HG02840 (cell line): ENCODE data around the gene FLNC.

ENCODE experiments used
- ATAC-seq: cut with Tn5 transposase; IDR thresholded peaks from one replicate; pipeline ENCODE4 v1.9.1; 2021; ENCODE audit warnings: mild to moderate bottlenecking, moderate library complexity, moderate number of reproducible peaks; ENCODE audit not compliant: unreplicated experiment, low FRiP score

The FLNC gene

DNA sequence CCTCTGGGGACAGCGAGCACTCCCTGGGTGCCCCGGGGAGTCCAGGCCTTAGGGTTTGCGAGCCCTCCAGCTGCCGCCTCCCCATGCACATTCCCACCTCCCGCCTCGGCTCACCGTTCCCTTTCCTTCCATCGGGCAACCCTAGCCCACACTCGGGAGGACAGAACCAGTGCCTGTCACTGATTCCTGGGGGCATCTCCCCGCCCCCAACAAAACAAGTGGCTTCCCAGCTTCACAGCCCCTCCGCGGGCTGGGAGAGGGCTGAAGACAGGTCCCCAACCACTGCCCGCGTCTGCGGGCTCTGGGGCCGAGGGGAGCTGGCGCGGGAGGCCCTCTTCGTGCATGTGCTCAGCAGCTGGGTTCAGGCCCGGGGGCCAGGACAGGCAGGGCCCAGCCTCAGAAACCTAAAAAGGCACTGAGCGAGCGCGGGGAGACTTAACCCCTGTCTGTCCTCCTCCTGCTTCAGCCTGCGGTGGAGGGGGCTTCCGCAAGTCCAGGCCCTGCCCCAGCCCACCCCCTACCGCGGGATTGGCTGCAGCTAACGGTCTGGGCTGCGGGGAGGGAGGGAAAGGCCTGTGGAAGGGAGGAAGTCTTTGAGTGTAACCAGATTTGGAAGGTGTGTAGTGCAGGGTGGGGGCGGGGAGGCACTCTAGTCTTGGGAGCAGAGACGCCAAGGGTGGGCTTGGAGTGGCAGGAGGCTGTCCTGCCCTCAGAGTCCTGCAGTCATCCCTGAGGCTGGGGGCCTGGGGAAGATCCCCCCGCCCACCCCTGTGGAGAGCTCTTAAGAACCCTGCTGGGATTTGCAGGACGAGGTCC, 1.2 kb downstream of the FLNC start:
- ATAC-seq: no peak

DNA sequence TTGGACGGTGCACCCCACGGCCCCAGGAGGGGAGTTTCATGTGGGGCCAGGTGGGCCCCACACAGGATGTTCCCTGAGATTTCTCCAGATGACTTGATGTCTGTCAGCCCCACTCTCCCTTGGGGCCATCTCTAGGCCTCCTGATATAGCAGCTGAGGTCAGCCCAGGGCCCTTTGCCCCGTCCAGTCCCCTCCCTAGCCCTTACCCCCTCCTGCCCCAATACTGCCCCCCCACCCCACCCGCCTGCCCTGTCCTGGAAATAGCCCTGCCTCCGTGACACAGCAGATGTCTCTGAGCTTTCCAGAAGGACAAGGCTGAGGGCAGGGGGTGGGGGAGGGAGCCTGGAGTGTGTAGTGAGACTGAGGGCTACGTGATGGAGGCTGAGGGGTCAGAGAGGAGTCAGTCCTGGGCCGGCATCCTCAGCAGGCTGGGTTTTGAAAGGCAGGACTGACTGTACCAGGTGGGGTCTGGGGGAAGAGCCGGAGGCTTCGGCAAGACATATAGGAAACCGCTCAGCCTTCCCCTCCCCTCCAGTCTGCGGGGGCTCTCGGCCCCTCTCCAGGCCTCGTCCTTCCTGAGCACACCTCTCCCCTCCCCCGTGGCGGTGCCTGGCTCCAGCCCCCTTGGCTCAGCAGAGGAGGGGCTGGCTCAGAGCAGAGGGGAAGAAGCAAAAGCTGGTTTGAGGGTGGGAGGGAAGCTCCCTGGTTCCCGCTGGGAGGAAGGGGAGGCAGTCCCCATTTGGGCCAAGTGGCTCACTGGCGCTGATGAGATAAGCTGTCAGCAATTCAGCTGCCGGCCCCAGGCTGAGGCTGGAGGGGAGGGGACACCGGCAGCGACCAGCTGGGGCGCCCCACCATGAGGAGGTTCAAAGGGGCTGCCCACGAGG, 2.0 kb downstream of the FLNC start:
- ATAC-seq: no peak

DNA sequence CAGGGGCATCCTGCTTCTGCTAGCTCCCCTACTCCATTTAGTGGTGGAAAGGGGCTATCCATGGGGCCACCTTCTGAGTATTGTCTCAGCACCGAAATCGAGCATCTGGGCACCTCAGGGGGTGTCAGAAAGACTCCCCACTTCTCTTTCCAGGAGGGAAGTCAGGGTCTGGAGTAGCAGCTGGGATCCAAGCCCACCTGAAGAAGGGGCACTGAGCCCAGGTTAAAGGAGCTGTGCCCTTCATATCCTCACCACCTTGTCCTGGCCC, 2.6 kb downstream of the FLNC start:
- ATAC-seq: no peak

DNA sequence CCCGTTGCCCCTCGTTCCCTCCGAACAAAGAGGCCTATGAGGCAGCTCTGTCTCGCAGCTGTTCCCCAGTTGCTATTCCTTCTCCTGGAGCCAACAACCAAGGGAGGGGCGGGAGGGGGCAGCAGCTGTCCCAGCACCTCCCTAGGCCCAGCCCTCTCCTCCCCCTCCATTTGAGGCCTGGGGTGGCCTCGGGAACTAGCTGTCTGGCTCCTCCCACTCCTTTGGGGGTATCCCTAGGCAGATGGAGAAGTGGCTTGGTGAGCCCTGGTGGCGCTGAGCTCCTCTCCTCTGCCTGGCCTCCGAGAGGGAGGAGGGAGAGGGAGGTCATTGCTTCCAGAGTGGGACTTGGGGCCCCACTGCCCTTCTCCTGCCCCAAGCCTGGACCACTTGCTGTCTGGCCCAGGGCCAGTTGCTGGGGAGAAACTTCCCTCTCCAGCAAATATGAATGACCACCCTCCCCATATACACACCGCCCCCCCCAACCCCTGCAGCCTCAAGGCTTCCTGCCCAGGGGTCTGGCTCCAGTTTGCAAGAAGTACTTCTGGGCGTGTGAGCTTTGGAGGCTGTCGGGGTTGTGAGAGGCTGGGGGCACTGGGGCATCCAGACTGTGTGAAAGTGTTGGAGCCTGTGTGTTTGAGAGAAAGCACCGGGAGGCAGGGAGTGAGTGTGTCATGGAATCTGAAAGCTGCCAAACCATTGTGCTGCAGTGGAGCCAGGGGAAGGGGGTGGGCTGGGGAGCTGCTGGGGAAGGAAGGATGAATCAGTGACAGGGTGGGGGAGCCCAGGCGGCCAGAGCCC, 3.1 kb downstream of the FLNC start:
- ATAC-seq: no peak

DNA sequence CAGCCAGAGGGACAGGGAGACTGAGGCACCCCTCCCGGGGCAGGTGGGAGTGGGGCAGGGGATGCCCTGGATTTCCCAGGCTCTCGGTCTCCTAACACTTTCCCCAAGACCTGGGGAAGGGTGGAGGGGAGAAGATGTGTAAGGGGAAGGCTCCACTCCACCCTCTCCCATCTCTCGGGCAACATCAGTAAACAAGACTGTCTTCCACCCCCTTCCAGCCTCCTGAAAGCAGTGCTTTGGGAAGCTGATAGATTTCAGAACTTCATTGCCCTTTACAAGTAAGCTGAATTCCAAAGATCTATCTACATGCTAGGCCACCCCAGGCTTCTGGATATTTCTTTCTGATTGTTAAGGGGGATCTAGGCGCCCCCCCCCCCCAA, 3.7 kb downstream of the FLNC start:
- no peak for ATAC-seq

DNA sequence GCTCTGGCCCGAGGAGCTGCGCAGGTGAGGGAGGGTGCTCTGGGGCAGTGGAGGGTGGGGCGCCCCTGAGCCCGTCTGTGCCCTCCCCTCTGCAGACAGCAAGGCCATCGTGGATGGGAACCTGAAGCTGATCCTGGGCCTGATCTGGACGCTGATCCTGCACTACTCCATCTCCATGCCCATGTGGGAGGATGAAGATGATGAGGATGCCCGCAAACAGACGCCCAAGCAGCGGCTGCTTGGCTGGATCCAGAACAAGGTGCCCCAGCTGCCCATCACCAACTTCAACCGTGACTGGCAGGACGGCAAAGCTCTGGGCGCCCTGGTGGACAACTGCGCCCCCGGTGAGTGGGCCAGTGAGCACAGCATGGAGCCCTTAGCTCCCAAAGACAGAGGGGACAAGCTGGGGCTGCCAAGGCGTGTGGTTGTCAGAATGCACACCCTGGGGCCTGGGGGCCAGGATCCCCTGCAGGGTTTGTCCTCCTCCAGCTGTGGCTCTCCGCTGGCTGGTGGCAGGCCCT, 5.1 kb downstream of the FLNC start:
- ATAC-seq: no peak

DNA sequence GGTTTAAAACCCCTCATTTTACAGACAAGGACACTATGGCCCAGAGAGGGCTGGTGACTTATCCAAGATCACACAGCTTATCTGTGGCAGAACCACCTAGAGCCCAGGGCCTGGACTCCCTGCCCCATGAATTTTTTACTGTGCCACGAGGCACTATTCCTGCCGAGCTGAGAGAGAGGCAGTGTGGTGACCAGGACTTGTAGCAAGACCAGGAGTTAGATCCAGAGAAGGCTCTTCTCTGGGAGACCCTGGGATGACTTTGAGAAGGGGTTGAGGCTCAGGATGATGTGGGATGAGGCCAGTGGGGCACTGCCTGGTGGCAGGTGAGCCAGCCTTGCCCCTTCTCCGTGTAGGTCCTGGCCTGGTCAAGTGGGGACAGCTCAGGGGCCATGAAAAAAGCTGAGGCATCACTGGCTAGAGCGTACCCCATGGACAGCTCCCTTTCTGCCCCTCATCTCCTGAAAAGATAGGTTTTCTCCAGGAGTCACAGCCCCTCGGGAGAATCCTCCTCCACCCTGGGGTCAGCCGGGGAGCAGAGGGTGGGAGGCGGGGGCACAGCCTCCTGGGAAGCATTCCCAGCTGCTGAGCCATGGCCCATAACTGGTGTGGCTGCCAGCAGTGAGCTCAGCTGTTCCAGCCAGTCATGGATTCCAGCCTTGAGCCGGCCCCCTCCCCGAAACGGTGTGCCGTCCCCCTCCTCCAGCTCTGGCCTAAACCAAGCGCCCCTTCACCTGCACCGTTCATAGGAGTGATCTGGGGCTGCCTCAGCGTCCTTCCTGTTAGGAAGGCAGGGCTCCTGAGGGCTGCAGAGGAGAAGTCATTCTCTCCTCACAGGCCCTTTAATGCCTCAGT, 5.8 kb downstream of the FLNC start:
- ATAC-seq: no peak

DNA sequence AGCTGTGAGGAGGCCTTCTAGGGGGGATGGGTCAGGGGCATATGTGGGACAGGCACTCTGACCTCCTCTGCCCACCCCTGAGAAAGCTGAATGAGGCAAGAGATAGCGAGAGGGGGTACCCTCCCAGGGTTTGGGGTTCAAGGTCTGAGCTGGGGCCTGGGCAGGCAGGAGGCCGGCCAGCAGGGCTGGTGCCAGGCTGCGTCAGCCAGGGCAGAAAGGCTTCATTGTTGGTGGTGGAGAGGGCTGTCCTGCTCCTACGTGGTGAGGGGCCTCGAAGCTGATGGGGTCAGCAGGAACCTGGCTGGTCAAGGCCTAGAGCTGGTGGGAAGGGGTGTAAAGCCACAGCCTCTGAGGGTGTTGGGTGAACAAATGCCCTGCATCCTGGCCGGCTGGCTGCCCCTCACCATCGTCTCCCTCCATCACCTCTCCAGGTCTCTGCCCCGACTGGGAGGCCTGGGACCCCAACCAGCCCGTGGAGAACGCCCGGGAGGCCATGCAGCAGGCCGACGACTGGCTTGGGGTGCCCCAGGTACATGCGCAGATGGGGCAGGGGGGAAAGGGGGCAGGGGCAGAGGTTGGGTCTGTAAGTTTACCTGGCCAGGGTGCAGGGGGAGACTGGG, 6.6 kb downstream of the FLNC start:
- ATAC-seq: no peak

DNA sequence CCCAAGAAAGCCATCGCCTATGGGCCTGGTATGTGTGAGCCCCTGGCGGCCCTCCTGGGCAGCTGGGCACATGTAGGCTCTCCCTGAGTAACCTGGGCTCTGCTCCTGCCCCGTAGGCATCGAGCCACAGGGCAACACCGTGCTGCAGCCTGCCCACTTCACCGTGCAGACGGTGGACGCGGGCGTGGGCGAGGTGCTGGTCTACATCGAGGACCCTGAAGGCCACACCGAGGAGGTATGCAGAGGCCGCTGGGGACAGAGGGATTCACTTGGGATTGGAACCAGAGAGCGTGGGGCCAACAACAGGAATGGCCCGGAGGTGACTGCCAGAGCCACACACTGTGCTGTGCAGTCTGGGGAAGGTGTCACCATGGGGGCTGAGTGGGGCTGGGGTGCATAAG, 7.3 kb downstream of the FLNC start:
- ATAC-seq: no peak

DNA sequence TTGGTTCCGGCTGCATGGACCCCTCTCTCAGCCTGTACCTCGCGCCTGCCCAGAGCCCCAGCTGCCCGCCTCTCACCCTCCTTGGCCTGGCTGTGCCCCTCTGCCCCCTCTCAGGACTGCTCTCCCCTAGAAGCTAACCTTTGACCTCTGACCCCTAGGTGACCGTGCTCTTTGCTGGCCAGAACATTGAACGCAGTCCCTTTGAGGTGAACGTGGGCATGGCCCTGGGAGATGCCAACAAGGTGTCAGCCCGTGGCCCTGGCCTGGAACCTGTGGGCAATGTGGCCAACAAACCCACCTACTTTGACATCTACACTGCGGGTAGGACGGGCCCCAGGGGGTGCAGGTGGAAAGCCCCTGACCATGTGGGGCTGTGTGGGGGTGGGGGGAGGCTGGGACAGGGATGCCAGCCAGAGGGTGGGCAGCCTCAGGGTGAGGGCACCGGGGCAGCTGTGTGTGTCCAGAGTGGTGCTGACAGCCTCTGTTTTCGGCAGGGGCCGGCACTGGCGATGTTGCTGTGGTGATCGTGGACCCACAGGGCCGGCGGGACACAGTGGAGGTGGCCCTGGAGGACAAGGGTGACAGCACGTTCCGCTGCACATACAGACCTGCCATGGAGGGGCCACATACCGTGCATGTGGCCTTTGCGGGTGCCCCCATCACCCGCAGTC, 8.0 kb downstream of the FLNC start:
- ATAC-seq: no peak

DNA sequence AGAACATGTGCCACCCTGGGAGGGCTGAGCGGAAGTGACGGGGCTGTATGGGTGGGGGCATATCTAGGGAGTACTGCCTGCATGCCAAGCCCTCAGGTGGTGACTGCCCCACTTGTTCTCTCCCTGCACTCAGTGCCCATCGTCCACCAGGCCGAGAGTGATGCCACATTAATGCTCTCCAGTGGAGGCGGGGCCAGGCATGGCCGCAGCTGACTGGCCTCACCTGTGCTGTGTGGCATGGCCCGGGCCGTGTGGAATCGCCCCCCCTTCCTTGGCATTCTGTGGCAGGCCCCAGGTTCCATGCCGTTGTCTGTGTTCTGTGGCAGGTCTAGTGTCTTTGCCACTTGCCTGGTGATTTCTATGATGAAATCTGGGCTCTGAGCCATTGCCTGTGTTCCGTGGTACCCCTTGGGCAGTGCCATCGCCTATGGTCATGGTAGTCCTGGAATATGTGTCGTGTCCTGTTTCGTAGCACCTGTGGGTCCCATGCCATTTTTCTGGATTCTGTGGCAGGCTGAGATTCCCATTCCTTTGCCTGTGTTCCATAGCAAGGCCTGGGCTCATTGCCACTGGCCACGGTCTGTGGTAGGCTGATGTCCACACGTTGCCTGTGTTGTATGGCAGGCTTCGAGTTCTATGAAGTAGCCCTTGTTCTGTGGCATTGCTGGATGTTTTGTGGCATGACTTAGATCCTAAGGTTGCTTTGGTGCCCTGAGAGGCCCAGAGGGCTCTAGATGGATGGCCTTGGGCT, 8.9 kb downstream of the FLNC start:
- no peak for ATAC-seq

DNA sequence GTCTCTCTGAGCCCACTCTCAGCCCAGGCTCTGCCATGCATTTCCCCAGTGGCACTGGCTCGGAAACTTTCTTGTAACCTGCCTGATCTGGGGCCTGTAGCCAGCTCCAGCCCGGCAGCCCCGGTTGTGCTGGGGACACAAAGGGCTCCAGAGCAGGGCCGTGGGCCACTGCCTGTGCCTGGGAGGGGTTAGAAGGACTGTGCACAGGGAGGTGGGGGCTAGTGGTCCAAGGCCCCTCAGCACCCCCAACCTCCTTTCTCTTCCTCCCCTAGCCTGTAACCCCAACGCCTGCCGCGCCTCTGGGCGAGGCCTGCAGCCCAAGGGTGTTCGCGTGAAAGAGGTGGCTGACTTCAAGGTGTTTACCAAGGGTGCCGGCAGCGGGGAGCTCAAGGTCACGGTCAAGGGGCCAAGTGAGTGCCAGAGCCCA, 9.6 kb downstream of the FLNC start:
- no peak for ATAC-seq

DNA sequence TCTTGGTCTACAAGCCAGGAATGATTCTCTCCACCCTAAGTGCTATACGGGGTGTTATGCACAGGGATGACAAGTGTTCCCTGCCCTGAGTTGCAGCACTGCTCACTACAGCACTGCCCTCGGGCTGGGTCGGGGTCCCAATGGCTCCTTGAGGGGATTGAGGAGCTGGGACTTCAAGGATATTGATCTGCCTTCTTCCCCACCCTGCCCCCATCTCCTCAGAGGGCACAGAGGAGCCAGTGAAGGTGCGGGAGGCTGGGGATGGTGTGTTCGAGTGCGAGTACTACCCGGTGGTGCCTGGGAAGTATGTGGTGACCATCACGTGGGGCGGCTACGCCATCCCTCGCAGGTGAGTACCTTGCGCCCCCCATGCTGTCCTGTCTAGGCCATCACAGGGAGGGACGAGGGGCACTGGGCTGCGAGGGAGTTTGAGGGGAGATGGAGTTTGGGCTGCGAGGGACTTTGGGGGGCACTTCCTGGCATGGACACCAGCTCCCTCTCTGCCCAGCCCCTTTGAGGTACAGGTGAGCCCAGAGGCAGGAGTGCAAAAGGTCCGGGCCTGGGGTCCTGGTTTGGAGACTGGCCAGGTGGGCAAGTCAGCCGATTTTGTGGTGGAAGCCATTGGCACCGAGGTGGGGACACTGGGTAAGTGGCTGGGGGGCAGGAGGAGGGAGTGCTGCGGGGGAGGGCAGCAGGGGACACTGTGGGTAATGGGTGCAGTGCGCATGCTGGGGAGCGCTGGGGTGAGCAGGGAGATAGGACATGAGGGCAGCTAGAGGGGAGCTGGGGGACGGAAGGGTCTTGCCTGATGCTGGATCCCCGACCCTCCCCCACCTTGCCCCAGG, 10.3 kb downstream of the FLNC start:
- ATAC-seq: no peak

DNA sequence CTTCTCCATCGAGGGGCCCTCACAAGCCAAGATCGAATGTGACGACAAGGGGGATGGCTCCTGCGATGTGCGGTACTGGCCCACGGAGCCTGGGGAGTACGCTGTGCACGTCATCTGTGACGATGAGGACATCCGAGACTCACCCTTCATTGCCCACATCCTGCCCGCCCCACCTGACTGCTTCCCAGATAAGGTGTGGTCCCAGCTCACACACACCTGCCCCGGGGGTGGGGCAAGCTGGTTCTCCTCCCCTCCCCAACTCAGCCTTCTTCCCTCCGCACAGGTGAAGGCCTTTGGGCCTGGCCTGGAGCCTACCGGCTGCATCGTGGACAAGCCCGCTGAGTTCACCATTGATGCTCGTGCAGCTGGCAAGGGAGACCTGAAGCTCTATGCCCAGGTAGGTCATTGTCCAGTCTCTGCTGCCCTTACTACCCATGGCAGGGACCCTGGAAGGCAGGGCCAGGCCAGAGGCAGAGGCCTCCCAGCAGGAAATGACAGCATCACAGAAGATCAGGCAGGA, 11.0 kb downstream of the FLNC start:
- no peak for ATAC-seq

DNA sequence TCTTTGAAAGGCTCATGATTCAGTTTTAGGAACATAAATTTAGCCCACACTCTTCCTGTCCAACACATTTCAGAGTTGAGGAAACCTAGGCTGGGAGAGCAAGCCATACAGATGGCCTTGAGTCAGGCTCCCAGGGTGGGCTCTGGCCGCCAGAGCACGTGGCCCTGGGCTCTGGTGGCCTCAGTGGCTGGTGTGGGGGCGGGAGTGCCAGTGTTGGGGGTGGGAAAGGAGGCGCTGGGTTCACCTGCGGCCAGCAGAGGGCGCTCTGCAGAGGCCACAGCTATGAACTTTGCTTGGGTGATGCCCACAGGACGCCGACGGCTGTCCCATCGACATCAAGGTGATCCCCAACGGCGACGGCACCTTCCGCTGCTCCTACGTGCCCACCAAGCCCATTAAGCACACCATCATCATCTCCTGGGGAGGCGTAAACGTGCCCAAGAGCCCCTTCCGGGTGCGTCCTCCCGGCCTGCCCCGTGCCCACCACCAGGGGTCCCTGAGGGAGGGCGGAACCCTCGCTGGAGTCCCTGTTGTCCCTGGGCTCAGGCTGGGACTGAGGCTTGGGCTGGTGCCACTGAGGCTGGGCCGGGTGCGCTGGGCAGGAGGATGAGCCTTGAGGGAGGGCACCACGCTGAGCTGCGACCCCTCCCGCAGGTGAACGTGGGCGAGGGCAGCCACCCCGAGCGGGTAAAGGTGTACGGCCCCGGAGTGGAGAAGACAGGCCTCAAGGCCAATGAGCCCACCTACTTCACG, 11.9 kb downstream of the FLNC start:
- ATAC-seq: no peak
